Measurements from ENCODE around the gene DNM2.

GRCh38 chr19:10866495-10866894, 148.6 kb downstream of the DNM2 start:
- TF ChIP-seq POLR2A (IDR thresholded peaks at IDR 0.05) (no peak), CTCF (IDR thresholded peaks at IDR 0.05) (no peak)
